ENCODE measurements around the gene TNS1. TPM values are rescaled to one million over a fixed set of nuclear protein-coding genes. Genes with fewer than 3 reads are reported as not detected.

Gene TNS1
- total RNA-seq, 1 donor from 2014 or later = 227 TPM

- no peak for DNase-seq (ENCODE audit: low spot score)
- peaks cover 100% of the 10 kb centered on the region for H3K4me1 Mint-ChIP-seq (ENCODE audit: low read depth)
- H3K4me3 Mint-ChIP-seq (ENCODE audit: unreplicated experiment) = peak overlapping the region; percentile 35
- H3K27me3 Mint-ChIP-seq (ENCODE audit: low read depth) = no peaks in the 10 kb centered on the region
- TF ChIP-seq, protein P1, sequence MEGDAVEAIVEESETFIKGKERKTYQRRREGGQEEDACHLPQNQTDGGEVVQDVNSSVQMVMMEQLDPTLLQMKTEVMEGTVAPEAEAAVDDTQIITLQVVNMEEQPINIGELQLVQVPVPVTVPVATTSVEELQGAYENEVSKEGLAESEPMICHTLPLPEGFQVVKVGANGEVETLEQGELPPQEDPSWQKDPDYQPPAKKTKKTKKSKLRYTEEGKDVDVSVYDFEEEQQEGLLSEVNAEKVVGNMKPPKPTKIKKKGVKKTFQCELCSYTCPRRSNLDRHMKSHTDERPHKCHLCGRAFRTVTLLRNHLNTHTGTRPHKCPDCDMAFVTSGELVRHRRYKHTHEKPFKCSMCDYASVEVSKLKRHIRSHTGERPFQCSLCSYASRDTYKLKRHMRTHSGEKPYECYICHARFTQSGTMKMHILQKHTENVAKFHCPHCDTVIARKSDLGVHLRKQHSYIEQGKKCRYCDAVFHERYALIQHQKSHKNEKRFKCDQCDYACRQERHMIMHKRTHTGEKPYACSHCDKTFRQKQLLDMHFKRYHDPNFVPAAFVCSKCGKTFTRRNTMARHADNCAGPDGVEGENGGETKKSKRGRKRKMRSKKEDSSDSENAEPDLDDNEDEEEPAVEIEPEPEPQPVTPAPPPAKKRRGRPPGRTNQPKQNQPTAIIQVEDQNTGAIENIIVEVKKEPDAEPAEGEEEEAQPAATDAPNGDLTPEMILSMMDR (IDR thresholded peaks at IDR 0.05) = no peak
- H3K9me3 Mint-ChIP-seq (ENCODE audit: low read depth) = no peaks in the 10 kb centered on the region
- H3K27ac Mint-ChIP-seq (ENCODE audit: unreplicated experiment) = peak overlapping the region; percentile 95
- peaks cover 2% of the 10 kb centered on the region for H3K36me3 Mint-ChIP-seq (ENCODE audit: low read depth)
Observed at GRCh38 chr2:217933617-217933993, 69.2 kb downstream of the TNS1 start.

GRCh38 chr2:217932803-217933616 lies 69.8 kb downstream of the TNS1 start:
- no peaks in the 10 kb centered on the region for H3K27me3 Mint-ChIP-seq (ENCODE audit: low read depth)
- no peak for DNase-seq (ENCODE audit: low spot score)

DNA sequence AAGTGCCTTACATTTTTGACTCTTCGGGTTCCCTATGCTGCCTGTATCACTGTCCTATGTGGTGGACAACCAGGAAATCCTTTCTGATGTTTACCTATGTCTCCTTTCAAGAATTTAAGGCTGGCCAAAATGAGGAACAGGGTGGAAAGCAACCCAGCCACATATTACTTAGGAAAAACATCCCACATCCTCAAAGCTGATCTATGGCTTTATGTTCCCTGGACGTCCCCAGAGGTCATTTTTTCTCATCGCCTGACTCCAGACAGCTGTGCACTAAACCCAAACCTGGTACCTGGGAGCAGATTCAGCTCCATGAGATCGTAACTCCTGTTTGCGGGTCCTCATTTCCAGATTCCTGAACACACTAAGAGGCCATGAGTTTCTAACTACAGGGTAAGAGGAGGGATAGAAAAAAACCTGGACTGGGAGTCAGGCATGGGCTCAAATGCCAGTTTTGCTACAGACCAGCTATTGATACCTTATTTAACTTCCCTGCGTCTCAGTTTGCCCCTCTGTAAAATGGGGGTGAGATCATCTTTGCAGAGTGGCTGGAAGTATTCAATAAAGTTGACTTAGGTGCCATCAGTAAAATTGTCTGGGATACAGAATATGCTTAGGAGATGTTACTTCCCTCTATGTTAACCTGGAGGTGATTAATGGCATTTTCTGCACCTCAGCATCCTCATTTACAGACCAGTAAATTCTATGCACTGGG lies 70.8 kb downstream of the TNS1 start:
- H3K27me3 Mint-ChIP-seq (ENCODE audit: low read depth) = no peaks in the 10 kb centered on the region
- H3K36me3 Mint-ChIP-seq (ENCODE audit: low read depth) = no peaks in the 10 kb centered on the region
- DNase-seq (ENCODE audit: low spot score) = no peak
- H3K4me3 Mint-ChIP-seq (ENCODE audit: unreplicated experiment) = no peak overlapping the region
- TF ChIP-seq, protein P1 (IDR thresholded peaks at IDR 0.05) = no peak
- H3K9me3 Mint-ChIP-seq (ENCODE audit: low read depth) = no peaks in the 10 kb centered on the region
- H3K27ac Mint-ChIP-seq (ENCODE audit: unreplicated experiment) = peak overlapping the region; percentile 95
- H3K4me1 Mint-ChIP-seq (ENCODE audit: low read depth) = peaks cover 100% of the 10 kb centered on the region

More at GRCh38 chr2:217932803-217933616, 69.8 kb downstream of the TNS1 start:
- TF ChIP-seq, protein P1 (IDR thresholded peaks at IDR 0.05) = peak; percentile 68
- Mint-ChIP-seq H3K27ac (ENCODE audit: unreplicated experiment) (peak overlapping the region; percentile 95), H3K4me1 (ENCODE audit: low read depth) (peaks cover 100% of the 10 kb centered on the region), H3K4me3 (ENCODE audit: unreplicated experiment) (peak overlapping the region; percentile 35), H3K36me3 (ENCODE audit: low read depth) (no peaks in the 10 kb centered on the region), H3K9me3 (ENCODE audit: low read depth) (no peaks in the 10 kb centered on the region)

DNA sequence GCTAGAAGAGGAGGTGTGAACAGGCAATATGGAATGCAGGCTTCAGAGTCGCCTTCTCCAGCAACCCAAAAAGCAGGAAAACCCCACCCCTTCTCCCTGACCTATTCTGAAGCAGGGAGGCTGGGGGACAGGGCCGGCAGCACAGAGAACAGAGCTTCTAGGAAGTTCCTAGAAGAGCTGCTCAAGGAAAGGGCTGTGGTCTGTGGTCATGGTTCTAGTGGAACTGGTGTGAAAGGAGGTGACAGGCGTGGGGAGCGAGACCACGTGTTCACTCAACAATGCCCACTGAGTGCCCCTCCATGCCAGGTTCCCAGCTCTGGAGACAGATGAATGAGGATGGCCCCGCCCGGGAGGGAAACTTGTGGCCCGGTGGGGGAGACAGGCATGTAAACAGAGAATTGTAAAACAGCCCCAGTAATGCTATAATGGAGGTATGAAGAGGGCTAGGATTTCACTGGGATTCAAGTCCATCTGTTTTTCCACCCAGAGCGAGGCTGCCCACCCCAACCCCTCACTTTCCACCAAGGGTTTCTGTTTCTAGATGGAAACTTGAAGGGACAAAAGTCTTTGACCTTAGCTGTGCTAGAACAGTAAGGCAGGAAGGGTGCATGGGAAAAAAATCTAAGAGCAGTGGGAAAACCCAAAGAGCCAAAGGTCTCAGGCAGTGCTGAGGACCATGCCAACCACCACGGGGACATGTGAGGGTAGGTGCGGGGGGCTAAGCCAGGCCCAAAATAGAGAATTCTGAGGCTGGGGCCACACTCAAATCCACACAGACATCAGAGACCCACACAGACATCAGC lies 71.8 kb downstream of the TNS1 start:
- peaks cover 1% of the 10 kb centered on the region for H3K36me3 Mint-ChIP-seq (ENCODE audit: low read depth)
- H3K4me3 Mint-ChIP-seq (ENCODE audit: unreplicated experiment) = peak overlapping the region; percentile 31
- no peaks in the 10 kb centered on the region for H3K9me3 Mint-ChIP-seq (ENCODE audit: low read depth)
- no peaks in the 10 kb centered on the region for H3K27me3 Mint-ChIP-seq (ENCODE audit: low read depth)
- H3K4me1 Mint-ChIP-seq (ENCODE audit: low read depth) = peaks cover 98% of the 10 kb centered on the region
- DNase-seq (ENCODE audit: low spot score) = no peak
- H3K27ac Mint-ChIP-seq (ENCODE audit: unreplicated experiment) = peak overlapping the region; percentile 94
- TF ChIP-seq, protein P1 (IDR thresholded peaks at IDR 0.05) = no peak
